ENCODE measurements around the gene PMP22.

Gene PMP22

DNA sequence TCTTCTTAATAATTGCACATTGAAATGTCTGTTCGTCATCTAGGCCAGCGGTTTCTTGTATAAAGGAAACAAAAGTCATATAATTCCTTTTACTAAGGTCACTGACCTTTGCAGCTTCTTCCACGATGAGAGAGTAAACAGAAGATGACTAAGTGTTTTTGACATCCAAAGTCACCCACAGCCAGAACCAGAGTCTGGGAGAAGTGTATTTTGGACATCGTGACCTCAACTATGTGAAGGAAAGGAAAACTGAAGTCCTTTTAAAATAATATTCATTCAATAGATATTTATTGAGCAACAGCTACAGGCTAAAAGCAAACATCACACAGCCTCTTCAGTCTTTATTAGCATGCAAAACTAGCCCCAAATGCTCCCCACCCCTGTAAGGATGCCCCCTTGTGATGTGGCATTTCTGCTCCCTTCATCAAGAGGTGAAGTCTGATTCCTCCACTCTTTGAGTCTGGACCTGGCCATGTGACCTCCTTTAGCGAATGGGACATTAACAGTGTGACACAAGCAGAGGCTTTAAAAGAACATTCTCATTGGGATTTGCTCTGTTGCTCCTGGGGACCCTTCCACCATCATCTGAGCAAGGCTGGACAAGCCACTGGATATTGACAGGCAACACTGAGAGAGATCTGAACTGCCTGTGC lies 8.1 kb upstream of the PMP22 start:
- DNase-seq (ENCODE audit: low read depth), result peak; percentile 96

GRCh38 chr17:15271741-15272140 lies 6.6 kb upstream of the PMP22 start:
- no peak for DNase-seq (ENCODE audit: low read depth)

GRCh38 chr17:15270628-15271381 lies 5.7 kb upstream of the PMP22 start:
- no peak for DNase-seq (ENCODE audit: low read depth)

- no peak for DNase-seq (ENCODE audit: low read depth)
These were observed 4.6 kb upstream of the PMP22 start for GRCh38 chr17:15269780-15270089.

DNA sequence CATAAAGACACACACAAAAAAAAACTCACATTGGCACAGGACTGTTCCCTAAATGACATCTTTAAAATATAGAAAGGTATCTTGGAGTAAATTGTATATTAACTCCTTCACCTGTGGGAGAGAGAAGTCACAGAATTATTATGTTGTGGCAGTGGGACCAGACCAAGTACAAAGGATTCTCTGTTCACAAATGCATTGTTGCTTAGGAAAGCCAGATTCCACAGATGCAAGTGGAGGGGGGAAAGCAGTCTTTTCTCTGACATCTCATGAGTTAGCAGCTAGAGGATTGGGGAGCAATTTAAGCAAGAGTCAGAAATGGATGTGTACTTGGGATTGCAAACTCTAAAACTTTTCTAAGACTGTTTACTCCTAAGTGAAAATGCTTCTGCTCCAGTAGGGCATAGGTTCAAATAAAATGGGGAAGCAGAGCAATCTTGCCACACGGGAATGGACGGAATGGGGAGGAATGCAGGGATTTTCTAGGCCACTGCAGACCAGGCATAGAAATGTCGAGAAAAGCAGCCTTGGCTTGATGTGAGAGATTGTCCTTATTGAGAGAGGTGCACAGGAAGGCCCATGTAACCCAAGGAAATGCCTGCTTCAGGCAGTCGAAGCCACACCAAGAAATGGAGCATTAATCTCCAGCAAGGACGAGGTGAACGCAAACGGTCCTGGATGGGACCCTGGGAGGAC lies 4.1 kb upstream of the PMP22 start:
- DNase-seq (ENCODE audit: low read depth), result no peak

DNA sequence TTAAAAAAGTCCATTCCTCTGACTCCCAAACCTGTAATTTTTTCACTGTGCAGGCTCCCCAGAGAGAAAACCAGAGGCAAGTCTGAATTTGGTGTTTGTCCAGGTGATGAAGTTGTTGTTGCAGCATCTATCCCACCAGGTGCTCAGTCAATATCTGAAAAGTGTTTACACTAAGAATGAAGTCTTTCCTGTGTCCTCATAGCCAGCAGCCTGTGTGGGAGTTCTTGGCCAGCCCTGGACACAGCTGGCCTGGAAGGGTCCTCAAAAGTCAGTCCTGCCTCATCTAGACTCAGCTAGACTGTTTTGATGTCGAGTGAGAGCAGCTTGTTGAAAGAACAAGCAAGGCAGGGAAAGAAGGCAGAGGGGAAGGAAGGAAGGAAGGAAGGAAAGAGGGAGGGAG lies 3.3 kb upstream of the PMP22 start:
- DNase-seq (ENCODE audit: low read depth), result no peak

DNA sequence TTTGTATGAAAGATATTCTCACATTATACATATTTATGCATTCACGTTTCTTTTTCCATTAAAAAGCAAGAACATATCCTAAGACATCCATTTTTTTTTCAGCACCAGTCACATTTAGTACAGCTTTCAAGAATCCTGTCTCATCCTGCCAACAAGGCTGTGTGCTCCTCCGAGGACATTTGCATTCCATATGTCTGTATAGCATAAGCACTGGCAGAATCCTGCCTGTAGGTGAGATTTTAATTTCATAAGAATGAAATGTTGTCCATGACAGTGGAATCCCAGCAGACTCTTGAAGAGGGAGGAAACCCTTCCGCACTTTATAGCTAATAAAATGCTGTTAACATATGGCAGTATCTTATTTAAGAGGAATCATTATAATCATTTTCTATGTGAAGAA lies 2.9 kb upstream of the PMP22 start:
- no peak for DNase-seq (ENCODE audit: low read depth)

GRCh38 chr17:15266325-15267125 lies 1.4 kb upstream of the PMP22 start:
- no peak for DNase-seq (ENCODE audit: low read depth)

DNA sequence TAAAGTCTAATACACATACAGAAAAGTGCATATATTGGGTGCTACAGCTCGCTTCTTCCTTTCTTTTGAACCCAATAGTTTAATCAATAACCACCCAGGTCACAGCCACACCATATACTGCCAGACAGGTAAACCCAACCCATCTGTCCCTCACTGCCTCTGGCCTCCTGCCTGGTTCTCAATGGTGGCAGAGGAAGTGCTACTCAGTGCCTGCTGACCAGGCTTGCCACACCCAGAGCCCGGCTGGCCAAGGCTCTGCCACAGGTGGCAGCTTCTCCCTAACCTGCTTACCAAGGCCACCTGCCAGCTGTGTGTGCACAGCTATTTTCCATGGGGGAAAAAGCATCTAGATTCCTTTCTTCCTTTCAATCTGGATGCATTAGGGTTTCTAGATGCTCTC lies 584 bp downstream of the PMP22 start:
- DNase-seq (ENCODE audit: low read depth), result no peak

- no peak for DNase-seq (ENCODE audit: low read depth)
These were observed 1.4 kb downstream of the PMP22 start for GRCh38 chr17:15263680-15264079.

DNA sequence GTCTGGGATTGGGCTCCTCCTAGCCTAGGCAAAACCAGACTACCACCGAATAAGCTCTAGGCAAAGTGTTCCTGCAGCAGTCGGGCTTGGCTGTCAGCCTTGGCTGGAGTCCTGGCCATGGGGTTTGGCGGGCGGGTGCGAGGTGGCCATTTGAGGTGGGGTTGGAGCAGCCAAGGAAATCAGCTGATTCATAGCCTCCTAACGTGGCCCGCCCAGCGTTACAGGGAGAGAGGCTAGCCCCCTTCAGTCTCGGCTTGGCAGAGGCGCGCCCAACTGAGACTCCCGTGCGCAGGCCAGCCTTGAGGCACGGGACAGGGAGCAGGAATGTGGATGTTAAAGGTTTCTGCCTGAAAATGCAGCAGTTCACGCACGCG lies 1.9 kb downstream of the PMP22 start:
- peak; percentile 71 for DNase-seq (ENCODE audit: low read depth)

GRCh38 chr17:15262291-15263205 lies 2.6 kb downstream of the PMP22 start:
- peak; percentile 86 for DNase-seq (ENCODE audit: low read depth)

- DNase-seq (ENCODE audit: low read depth), result peak; percentile 39
These were observed 3.3 kb downstream of the PMP22 start for GRCh38 chr17:15261802-15262290.

- DNase-seq (ENCODE audit: low read depth), result peak; percentile 79
These were observed 3.8 kb downstream of the PMP22 start for GRCh38 chr17:15261258-15261801.

- peak; percentile 86 for DNase-seq (ENCODE audit: low read depth)
These were observed 4.5 kb downstream of the PMP22 start for GRCh38 chr17:15260376-15261257.

GRCh38 chr17:15257796-15258512 lies 7.2 kb downstream of the PMP22 start:
- no peak for DNase-seq (ENCODE audit: low read depth)

- DNase-seq (ENCODE audit: low read depth), result peak; percentile 86
These were observed 7.8 kb downstream of the PMP22 start for GRCh38 chr17:15257258-15257788.

DNA sequence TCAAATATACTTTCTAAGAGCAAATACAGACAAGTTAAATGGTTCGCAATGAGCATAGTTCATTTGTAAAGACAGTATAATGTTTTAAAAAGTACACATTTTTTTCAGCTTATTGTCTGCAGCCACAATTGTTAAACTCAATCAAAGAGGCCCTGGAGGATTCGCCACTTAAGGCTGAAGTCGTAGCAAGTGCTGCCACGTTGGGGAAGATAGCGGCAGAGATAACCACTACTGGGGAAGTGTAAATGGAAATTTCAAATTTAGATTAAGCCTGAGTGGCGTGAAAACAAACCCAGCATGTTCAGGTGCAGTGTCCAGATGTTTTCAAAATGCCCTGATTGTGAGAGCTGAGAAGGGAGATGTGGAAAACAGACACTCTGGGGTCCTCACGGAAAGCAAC lies 8.4 kb downstream of the PMP22 start:
- no peak for DNase-seq (ENCODE audit: low read depth)
